WTC11 (cell line): Measurements from ENCODE around the gene C5orf63. TPM values are rescaled to one million over a fixed set of nuclear protein-coding genes. Genes with fewer than 3 reads are reported as not detected.

Experiments used
- ATAC-seq: fragments of 200-7000 bp; cut with Tn5 transposase; 2 replicates; pipeline ENCODE4 v1.10.0; 2021; ENCODE audit warnings: mild to moderate bottlenecking, moderate library complexity
- CTCF ChIA-PET: fragments of 300-600 bp; sonication (Branson Sonifier 250); formaldehyde crosslinking; loops from one replicate; lab custom pipeline; 2021; ENCODE audit warnings: antibody characterized with exemption; lab: Charles Lee
- POLR2A ChIA-PET: fragments of 350-600 bp; sonication (Branson Sonifier 250); formaldehyde crosslinking; loops from one replicate; lab custom pipeline; 2021; ENCODE audit warnings: antibody characterized with exemption; lab: Charles Lee
- DNase-seq: peaks from one replicate; pipeline ENCODE4 v3.0.0; 2021; ENCODE audit warnings: low spot score
- H3K27ac Mint-ChIP-seq: 2 replicates; pipeline ENCODE4 v1.8.0; 2021; ENCODE audit warnings: mixed read lengths
- H3K27me3 Mint-ChIP-seq: 2 replicates; pipeline ENCODE4 v1.8.0; 2021; ENCODE audit warnings: low read depth, mild to moderate bottlenecking, moderate library complexity, mixed read lengths
- H3K36me3 Mint-ChIP-seq: 2 replicates; pipeline ENCODE4 v1.8.0; 2021; ENCODE audit warnings: mixed read lengths
- H3K4me1 Mint-ChIP-seq: 2 replicates; pipeline ENCODE4 v1.8.0; 2022; ENCODE audit warnings: mixed read lengths
- H3K4me3 Mint-ChIP-seq: 2 replicates; pipeline ENCODE4 v1.8.0; 2021; ENCODE audit warnings: mild to moderate bottlenecking, moderate library complexity, mixed read lengths
- H3K9me3 Mint-ChIP-seq: 2 replicates; pipeline ENCODE4 v1.8.0; 2021; ENCODE audit warnings: mixed read lengths
- CBFB ChIP-seq: sonication (generic); formaldehyde crosslinking; IDR thresholded peaks from 2 replicates; pipeline ENCODE4 v1.8.1; 2022; ENCODE audit warnings: mild to moderate bottlenecking, low read depth, missing genetic modification reagents
- ESRRA ChIP-seq: sonication (generic); formaldehyde crosslinking; IDR thresholded peaks from 2 replicates; pipeline ENCODE4 v1.8.1; 2022; ENCODE audit warnings: mild to moderate bottlenecking, missing genetic modification reagents, borderline replicate concordance
- GABPB1 ChIP-seq: sonication (generic); formaldehyde crosslinking; IDR thresholded peaks from 2 replicates; pipeline ENCODE4 v1.8.1; 2023; ENCODE audit warnings: mild to moderate bottlenecking, missing genetic modification reagents
- JAZF1 ChIP-seq: fragments of 250-450 bp; sonication (Bioruptor Pico); IDR thresholded peaks from 2 replicates; pipeline ENCODE4 v1.9.0; 2021; ENCODE audit warnings: moderate library complexity, mild to moderate bottlenecking, inconsistent platforms
- JUN ChIP-seq: sonication (generic); formaldehyde crosslinking; IDR thresholded peaks from 2 replicates; pipeline ENCODE4 v1.8.0; 2023; ENCODE audit warnings: mild to moderate bottlenecking, missing genetic modification reagents
- NR2C2 ChIP-seq: sonication (generic); formaldehyde crosslinking; IDR thresholded peaks from 2 replicates; pipeline ENCODE4 v1.8.0; 2022; ENCODE audit warnings: mild to moderate bottlenecking, missing genetic modification reagents
- NR3C1 ChIP-seq: sonication (generic); formaldehyde crosslinking; conservative IDR thresholded peaks from 2 replicates; pipeline ENCODE4 v1.8.1; 2023; ENCODE audit warnings: low read depth, mild to moderate bottlenecking, missing genetic modification reagents
- OVOL2 ChIP-seq: fragments of 250-450 bp; sonication (Bioruptor Pico); IDR thresholded peaks from 2 replicates; pipeline ENCODE4 v1.9.0; 2021; ENCODE audit warnings: mild to moderate bottlenecking, borderline replicate concordance
- PRDM15 ChIP-seq: sonication (generic); formaldehyde crosslinking; IDR thresholded peaks from 2 replicates; pipeline ENCODE4 v1.8.0; 2022; ENCODE audit warnings: missing genetic modification reagents
- PREB ChIP-seq: sonication (generic); formaldehyde crosslinking; IDR thresholded peaks from 2 replicates; pipeline ENCODE4 v1.8.1; 2022; ENCODE audit warnings: mild to moderate bottlenecking, missing genetic modification reagents, moderate library complexity, borderline replicate concordance
- SMAD3 ChIP-seq: sonication (generic); formaldehyde crosslinking; IDR thresholded peaks from 2 replicates; pipeline ENCODE4 v1.8.0; 2022; ENCODE audit warnings: missing genetic modification reagents, mild to moderate bottlenecking, borderline replicate concordance
- SMAD4 ChIP-seq: sonication (generic); formaldehyde crosslinking; IDR thresholded peaks from 2 replicates; pipeline ENCODE4 v1.8.0; 2022; ENCODE audit warnings: mild to moderate bottlenecking, missing genetic modification reagents
- ZBTB21 ChIP-seq: sonication (generic); formaldehyde crosslinking; IDR thresholded peaks from 2 replicates; pipeline ENCODE4 v1.8.1; 2023; ENCODE audit warnings: mild to moderate bottlenecking, missing genetic modification reagents, borderline replicate concordance
- ZMAT4 ChIP-seq: fragments of 250-450 bp; sonication (Bioruptor Pico); IDR thresholded peaks from 2 replicates; pipeline ENCODE4 v1.9.0; 2021; ENCODE audit warnings: mild to moderate bottlenecking
- ZNF219 ChIP-seq: sonication (generic); formaldehyde crosslinking; IDR thresholded peaks from 2 replicates; pipeline ENCODE4 v1.8.0; 2023; ENCODE audit warnings: missing genetic modification reagents, mild to moderate bottlenecking, borderline replicate concordance
- ZNF423 ChIP-seq: fragments of 250-450 bp; sonication (Bioruptor Pico); IDR thresholded peaks from 2 replicates; pipeline ENCODE4 v2.1.2; 2022; ENCODE audit warnings: mild to moderate bottlenecking, moderate library complexity
- ZNF671 ChIP-seq: fragments of 250-450 bp; sonication (Bioruptor Pico); IDR thresholded peaks from 2 replicates; pipeline ENCODE4 v1.8.0; 2021; ENCODE audit warnings: mild to moderate bottlenecking
- total RNA-seq: library from RNA; stranded (reverse); gene quantifications from 3 replicates; pipeline ENCODE4 v1.2.3, GENCODE V29; 2021
- TF ChIP-seq, protein P1 (sequence below): fragments of 250-450 bp; sonication (Bioruptor Pico); IDR thresholded peaks from 2 replicates; pipeline ENCODE4 v1.9.0; 2021; ENCODE audit warnings: mild to moderate bottlenecking, borderline replicate concordance
- TF ChIP-seq, protein P2 (sequence below): fragments of 250-450 bp; sonication (Bioruptor Pico); IDR thresholded peaks from 2 replicates; pipeline ENCODE4 v2.1.2; 2022; ENCODE audit warnings: mild to moderate bottlenecking, moderate library complexity
- TF ChIP-seq, protein P3 (sequence below): sonication (generic); formaldehyde crosslinking; IDR thresholded peaks from 2 replicates; pipeline ENCODE4 v1.8.1; 2023; ENCODE audit warnings: mild to moderate bottlenecking, missing genetic modification reagents, moderate library complexity
- TF ChIP-seq, protein P4 (sequence below): sonication (generic); formaldehyde crosslinking; IDR thresholded peaks from 2 replicates; pipeline ENCODE4 v1.8.1; 2022; ENCODE audit warnings: low read depth, mild to moderate bottlenecking, moderate library complexity, missing genetic modification reagents, borderline replicate concordance

Gene C5orf63
- total RNA-seq, 1 experiment from 2014 or later, result 3.1 TPM

DNA sequence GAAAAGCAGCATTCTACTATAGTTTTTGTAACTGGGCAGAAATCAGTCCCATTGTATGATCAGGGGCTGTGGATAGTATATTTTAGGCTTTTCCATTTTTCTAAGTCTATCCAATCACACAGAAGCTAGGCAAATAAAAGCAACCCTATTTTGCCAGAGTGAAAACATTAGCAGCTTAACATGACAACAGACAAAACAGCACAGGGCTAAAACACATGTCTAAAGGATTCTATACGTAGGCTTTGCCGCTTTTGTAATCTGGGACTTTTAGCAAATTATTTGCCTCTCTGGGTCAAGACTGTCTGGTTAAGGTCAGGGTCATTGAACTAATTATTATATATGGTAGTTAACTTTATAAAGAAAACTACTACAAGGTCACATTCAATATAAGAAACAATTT lies 47.1 kb downstream of the C5orf63 start:
- Mint-ChIP-seq H3K4me1 (peaks cover 43% of the 10 kb centered on the region), H3K27ac (no peak overlapping the region), H3K9me3 (no peaks in the 10 kb centered on the region), H3K36me3 (no peaks in the 10 kb centered on the region), H3K27me3 (peaks cover 14% of the 10 kb centered on the region), H3K4me3 (no peak overlapping the region)
- ChIA-PET POLR2A (interaction anchor here (0.5 kb wide), 1 partner anchor 781 kb away, joined by 3 read pairs; no protein-coding TSS in a partner anchor), CTCF (interaction anchor here (0.6 kb wide), 1 partner anchor 132 kb away, joined by 3 read pairs; no protein-coding TSS in a partner anchor)
- DNase-seq (no peak), ATAC-seq (no peak)
- TF ChIP-seq ZMAT4 (CRISPR knock-in tag), result no peak
- TF ChIP-seq, protein P1, sequence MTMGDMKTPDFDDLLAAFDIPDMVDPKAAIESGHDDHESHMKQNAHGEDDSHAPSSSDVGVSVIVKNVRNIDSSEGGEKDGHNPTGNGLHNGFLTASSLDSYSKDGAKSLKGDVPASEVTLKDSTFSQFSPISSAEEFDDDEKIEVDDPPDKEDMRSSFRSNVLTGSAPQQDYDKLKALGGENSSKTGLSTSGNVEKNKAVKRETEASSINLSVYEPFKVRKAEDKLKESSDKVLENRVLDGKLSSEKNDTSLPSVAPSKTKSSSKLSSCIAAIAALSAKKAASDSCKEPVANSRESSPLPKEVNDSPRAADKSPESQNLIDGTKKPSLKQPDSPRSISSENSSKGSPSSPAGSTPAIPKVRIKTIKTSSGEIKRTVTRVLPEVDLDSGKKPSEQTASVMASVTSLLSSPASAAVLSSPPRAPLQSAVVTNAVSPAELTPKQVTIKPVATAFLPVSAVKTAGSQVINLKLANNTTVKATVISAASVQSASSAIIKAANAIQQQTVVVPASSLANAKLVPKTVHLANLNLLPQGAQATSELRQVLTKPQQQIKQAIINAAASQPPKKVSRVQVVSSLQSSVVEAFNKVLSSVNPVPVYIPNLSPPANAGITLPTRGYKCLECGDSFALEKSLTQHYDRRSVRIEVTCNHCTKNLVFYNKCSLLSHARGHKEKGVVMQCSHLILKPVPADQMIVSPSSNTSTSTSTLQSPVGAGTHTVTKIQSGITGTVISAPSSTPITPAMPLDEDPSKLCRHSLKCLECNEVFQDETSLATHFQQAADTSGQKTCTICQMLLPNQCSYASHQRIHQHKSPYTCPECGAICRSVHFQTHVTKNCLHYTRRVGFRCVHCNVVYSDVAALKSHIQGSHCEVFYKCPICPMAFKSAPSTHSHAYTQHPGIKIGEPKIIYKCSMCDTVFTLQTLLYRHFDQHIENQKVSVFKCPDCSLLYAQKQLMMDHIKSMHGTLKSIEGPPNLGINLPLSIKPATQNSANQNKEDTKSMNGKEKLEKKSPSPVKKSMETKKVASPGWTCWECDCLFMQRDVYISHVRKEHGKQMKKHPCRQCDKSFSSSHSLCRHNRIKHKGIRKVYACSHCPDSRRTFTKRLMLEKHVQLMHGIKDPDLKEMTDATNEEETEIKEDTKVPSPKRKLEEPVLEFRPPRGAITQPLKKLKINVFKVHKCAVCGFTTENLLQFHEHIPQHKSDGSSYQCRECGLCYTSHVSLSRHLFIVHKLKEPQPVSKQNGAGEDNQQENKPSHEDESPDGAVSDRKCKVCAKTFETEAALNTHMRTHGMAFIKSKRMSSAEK, result no peak
- no peak for TF ChIP-seq JUN (CRISPR knock-in tag)
- no peak for TF ChIP-seq ESRRA
- no peak for TF ChIP-seq PREB
- TF ChIP-seq SMAD3 (CRISPR knock-in tag), result no peak
- TF ChIP-seq SMAD4, result no peak
- TF ChIP-seq NR2C2, result no peak
- TF ChIP-seq GABPB1 (CRISPR knock-in tag), result no peak

GRCh38 chr5:127025467-127025866 lies 47.8 kb downstream of the C5orf63 start:
- no peak for DNase-seq
- Mint-ChIP-seq H3K27ac (no peak overlapping the region), H3K36me3 (no peaks in the 10 kb centered on the region), H3K4me1 (peaks cover 43% of the 10 kb centered on the region), H3K27me3 (peaks cover 13% of the 10 kb centered on the region), H3K9me3 (no peaks in the 10 kb centered on the region), H3K4me3 (no peak overlapping the region)
- CTCF ChIA-PET, result interaction anchor here (0.6 to 0.7 kb wide), 2 partner anchors 47 to 133 kb away, joined by 3 read pairs; no protein-coding TSS in a partner anchor
- TF ChIP-seq, protein P2, sequence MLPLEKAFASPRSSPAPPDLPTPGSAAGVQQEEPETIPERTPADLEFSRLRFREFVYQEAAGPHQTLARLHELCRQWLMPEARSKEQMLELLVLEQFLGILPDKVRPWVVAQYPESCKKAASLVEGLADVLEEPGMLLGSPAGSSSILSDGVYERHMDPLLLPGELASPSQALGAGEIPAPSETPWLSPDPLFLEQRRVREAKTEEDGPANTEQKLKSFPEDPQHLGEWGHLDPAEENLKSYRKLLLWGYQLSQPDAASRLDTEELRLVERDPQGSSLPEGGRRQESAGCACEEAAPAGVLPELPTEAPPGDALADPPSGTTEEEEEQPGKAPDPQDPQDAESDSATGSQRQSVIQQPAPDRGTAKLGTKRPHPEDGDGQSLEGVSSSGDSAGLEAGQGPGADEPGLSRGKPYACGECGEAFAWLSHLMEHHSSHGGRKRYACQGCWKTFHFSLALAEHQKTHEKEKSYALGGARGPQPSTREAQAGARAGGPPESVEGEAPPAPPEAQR (CRISPR knock-in tag), result no peak
- TF ChIP-seq, protein P3, sequence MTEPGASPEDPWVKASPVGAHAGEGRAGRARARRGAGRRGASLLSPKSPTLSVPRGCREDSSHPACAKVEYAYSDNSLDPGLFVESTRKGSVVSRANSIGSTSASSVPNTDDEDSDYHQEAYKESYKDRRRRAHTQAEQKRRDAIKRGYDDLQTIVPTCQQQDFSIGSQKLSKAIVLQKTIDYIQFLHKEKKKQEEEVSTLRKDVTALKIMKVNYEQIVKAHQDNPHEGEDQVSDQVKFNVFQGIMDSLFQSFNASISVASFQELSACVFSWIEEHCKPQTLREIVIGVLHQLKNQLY (CRISPR knock-in tag), result no peak
- TF ChIP-seq, protein P4, sequence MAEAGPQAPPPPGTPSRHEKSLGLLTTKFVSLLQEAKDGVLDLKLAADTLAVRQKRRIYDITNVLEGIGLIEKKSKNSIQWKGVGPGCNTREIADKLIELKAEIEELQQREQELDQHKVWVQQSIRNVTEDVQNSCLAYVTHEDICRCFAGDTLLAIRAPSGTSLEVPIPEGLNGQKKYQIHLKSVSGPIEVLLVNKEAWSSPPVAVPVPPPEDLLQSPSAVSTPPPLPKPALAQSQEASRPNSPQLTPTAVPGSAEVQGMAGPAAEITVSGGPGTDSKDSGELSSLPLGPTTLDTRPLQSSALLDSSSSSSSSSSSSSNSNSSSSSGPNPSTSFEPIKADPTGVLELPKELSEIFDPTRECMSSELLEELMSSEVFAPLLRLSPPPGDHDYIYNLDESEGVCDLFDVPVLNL (CRISPR knock-in tag), result no peak
- TF ChIP-seq OVOL2 (CRISPR knock-in tag) (no peak), JAZF1 (CRISPR knock-in tag) (no peak), NR3C1 (CRISPR knock-in tag) (no peak), ZBTB21 (CRISPR knock-in tag) (no peak), CBFB (no peak), PRDM15 (CRISPR knock-in tag) (no peak), ZNF423 (CRISPR knock-in tag) (no peak), ZNF671 (CRISPR knock-in tag) (no peak), ZNF219 (CRISPR knock-in tag) (no peak)
- ATAC-seq, result no peak
- POLR2A ChIA-PET, result no interaction called here
